Stimulated activated CD4-positive, alpha-beta T cell treated with anti-CD3 and anti-CD28 coated beads, Interleukin-4, amount 100 ng/mL, for 24 hours (primary cell): ENCODE results near the gene GAREM1.

Experiments
- DNase-seq: peaks from one replicate; pipeline ENCODE4 v3.0.0-alpha.2; 2020

The GAREM1 gene

DNA sequence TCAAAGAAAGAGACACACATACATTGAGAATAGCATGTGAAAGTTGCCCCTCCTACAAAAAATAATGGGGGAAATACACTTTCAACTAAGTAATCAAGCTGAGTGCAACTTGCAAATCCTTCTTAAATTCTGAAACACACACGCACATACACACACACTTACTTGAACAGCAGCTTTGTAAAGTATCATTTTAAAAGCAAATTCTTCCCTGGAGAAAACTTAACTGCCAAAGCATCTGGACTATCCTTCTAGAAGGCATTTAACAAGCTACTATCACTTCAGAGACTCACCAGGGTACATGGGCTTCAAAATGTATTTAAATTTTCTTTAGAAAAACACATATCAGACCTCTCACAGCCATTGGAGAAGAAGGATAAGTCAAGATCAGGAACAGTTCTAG is 15.3 kb downstream of the GAREM1 start:
- no peak for DNase-seq

DNA sequence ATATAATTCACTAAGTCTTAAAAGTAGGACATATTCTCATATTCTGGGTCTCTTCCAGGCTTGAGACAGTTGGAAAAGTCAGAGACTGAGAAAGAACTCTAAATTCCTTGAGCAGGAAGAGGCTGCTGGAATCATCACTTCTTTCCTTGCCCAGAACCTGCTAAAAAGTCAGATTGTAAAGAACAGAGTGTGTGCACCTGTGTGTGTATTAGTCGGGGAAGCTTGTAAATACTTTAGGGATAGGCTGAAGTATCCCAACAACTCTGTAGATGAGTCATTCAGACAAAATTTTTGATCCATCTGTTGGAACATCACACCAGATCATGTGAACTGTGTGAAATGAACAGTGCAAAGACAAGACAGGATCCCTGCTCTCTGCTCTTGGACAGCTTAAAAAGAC is 16.1 kb downstream of the GAREM1 start:
- DNase-seq: no peak

DNA sequence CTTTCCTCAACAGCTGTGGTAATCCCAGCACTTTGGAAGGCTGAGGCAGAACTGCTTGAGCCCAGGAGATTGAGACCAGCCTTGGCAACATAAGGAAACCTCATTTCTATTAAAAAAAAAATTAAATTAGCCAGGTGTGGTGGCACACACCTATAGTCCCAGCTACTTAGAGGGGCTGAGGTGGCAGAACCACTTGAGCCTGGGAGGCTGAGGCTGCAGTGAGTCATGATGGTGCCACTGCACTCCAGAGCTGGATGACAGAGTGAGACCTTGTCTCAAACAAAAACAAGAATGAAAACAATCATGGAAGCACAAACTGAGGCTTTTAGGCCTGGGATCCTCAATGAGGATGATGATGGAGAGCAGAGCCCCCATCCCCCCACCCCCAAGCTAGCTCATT is 19.8 kb downstream of the GAREM1 start:
- DNase-seq: no peak

DNA sequence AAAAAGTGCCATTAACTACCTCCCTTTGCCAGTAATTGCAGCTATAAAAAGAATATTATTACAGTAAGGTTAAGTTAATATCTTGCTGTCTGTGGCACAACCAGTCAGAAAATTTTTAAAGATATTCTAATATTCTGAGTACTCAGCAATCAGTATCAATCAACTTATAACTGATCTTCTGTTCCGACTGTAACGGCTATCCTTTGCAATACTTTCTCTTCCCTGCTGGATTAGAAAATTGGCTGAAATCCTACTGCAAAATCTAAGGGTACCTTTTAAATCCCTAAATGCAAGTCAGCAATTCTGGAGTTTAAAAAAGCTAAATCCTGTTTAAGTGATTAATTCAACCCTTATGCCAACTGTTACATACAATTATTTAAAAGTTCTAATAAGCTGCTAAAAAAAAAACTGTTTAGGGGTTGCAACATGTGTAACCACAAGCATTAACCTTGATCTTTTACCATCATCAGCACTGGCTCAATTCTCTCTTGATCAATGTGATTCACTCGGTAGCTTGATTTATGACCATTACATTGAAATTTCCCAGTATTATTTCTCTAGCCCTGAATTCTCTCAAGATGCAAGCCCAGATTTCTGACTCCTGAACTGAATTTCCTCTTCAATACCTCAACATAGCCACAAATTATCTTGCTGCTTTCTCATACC is 20.5 kb downstream of the GAREM1 start:
- no peak for DNase-seq

DNA sequence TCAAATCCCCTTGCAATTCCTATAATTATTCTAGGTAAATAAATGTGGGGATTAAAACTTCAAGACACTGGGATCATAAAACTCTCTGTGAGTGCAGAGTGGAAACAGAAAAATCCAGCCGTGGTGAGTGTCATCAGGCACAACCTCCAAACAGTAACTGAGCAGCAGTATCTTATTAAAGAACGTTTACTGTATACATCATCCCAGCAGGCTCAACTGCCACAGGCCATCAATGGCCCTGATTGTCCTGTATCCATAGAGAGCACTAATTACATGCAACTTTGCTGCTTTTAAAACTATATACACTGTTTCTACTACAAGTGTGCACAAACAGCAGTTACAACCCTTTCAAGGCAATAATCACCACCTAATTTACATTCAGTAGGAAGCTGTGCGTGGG is 23.9 kb downstream of the GAREM1 start:
- no peak for DNase-seq

DNA sequence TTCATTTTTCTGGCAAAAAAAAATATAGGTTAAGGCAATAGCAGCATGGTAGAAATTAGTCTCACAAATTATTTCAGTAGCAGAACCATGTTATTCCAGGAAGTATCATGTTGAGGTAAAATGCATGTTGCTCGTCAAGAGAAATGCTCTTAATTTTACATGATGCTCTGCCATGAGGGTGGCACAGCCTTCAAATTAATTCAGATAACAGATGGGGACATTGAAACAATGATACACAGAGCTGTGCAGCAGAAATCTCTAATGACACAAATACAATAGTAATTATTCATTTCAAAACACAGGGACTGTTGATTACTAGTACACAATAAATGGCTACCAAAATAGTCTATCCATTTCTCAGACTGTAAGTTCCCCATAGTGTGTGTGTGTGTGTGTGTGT is 24.8 kb downstream of the GAREM1 start:
- DNase-seq: no peak

DNA sequence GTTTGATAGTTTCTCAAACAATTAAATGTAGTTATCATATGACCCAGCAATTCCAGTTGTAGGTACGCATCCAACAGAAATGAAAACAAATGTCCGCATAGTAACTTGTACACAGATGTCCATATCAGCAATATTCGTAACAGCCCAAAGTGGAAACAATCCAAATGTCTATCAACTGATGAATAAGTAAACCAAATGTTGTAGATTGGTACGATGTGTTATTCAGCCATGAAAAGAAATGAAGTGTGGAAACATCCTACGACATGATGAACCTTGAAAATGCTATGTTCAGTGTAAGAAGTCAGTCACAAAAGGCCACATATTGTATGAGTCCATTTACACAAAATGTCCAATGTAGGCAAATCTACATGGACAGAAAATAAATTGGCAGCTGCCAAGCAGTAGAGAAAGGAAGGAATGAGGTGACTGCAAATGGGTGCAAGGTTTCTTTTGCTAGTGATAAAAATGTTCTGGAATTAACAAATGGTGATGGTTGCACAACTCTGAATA is 26.9 kb downstream of the GAREM1 start:
- no peak for DNase-seq

DNA sequence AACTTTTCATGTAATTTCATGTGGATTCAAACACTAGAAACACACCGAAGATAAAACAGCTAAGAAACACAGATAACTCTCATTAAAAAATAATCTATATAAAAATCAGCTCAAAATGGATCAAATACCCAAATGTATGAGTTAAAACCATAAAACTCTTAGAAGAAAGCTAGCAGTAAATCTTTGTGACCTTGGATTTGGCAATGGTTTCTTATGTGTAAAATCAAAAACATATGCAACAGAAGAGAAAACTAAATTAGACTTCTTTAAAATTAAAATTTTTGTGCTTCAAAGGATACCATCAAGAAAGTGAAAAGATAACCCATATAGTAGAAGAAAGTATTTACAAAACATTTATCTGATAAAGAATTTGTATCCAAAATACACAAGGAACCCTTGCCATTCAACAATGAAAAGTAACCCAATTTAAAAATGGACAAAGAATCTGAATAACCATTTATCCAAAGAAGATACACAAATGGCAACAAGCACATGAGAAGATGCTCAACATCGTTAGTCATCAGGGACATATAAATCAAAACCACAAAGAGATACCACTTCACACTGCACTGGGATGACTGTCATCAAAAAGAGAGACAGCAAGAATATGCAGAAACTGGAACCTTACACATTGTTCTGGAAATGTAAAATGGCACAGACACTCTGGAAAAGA is 27.5 kb downstream of the GAREM1 start:
- DNase-seq: no peak

DNA sequence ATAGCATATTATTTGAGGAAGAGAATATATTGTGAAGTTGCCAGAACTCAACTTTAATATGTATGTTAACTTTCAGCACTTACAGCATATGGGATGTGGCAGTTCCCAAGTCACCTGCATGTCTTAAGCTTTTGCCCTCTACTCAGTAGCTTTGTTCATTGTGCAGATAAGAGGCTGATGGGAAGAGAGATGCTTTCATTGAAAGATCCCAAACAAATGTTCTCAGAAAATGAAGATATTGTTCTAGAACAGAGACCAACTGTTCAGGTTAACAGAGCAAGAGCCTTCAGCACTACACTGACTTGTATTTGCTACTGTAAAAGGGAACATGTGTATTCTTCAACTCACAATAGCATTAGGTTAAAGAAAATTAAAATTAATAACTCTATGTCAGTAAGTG is 28.1 kb downstream of the GAREM1 start:
- no peak for DNase-seq

DNA sequence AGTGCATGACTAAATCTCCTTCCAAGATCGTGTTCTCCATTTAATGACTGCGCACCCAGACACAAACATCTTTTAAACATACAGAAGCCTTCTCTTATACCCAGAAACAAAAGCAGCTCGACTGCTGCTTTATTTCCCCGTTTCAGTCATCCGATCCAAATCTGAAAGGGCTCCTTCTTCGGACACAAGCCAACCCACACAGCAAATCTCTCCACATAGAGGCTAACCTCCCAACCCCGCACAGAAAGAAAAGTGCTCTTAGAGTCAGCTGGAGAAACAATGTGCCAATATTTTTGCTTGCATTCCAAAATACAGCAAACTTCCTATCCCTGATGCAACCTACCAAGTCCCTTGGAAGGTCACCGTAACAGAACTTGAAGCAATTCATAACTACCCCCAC is 29.1 kb downstream of the GAREM1 start:
- DNase-seq: no peak

DNA sequence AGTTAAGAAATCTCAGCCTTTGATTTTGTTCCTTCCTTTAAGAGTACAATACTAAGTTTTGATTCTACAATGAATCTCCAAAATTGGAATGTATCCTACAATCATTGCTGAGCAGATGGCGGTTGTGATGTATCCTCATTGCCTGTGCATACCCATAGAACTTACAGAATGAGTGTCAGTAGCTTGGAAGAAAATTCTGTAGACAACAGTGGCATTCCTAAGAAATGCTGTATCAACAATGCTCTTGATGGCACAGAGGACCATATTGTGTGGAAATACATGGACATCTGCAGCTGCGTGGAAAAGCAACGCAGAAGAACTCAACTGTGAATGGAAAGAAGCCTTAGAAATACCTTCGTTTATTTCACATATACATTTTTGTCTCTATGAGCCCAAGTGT is 30.2 kb downstream of the GAREM1 start:
- no peak for DNase-seq

DNA sequence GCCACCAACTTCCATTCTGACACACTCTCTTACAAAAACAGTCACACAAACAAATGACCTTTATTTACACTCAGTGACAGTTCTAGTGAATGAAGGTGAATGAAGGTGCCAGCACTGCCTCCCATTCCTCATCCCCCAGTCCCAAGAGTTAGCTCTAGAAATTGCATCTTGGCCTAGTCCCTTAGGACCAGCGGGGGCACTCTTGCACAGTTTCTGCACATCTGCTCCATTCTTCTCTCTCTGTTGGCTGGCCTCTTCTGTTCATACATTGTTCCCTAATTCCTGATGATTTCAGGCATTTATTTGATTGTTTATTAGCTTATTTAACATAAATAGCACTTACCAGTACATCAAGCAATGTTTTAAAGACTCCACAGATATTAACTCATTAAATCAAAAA is 30.9 kb downstream of the GAREM1 start:
- no peak for DNase-seq

DNA sequence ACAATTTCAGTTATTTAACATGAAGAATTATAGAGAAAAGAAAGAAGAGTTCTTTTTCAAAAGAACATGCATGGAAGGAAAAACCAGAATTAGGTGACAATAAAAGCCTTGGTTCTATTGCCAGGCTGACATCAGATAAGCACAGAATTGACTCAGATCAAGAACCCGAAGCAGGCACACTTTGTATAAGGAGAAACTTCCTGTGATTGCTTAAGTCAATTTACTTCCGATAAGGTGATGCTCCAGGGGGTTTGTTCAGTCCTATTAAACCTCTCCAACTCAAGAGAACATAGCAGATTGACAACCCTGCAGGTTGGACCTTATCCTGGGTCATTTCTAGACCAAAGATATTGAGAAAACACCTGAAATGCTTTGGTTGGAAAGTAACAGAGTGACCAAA is 31.4 kb downstream of the GAREM1 start:
- no peak for DNase-seq

DNA sequence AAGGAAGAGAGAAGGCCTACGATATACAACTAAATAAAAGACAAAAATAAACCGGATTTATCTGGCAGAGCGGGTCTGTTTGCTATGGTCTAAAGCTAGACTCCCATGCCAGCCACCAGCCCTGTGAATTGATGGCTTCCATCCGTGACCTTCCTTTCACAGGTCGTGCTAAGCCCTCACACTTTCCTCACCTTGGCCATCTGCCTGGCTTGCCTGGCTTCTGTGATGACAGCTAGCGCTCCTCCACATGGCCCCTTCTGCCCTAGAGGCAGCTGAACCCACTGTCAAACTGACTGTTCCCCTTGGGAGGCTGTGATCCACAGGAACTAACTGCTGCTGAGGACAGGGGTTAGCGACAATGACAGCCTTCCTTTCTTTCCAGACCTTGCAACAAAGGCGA is 32.5 kb downstream of the GAREM1 start:
- no peak for DNase-seq

DNA sequence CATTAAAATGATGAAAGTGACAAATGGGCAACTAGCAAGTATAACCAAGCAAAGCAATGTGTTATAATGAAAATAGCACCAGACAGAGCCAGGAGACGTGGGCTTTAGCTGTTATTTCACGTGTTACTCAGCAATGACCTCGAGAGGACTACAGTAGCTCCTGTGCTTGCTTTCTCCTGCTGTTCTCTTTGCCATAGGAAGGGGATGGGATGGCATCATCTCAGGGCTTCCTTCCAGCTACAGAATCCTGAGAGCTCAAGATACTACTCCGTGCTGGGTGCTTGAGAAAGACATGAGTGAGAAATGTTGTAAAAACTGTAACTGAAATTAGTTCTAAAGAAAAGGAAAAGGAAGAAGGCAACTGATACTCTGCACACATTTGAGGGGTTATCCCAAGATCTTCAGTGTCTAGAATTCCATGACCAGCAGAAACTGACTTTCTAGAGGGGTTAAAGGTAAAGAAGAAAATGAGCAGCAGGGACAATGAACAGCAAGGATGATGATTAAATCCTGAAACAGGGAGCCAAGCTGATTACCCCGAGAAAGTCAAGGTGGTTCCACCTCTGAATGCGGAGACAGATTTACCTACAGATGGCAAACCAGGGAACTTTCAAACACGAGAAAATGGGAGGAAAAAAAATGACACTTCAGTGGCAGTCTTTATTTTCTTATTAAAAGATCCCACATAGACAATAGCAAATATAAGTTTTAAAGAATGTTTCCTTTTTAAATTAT is 33.4 kb downstream of the GAREM1 start:
- no peak for DNase-seq

DNA sequence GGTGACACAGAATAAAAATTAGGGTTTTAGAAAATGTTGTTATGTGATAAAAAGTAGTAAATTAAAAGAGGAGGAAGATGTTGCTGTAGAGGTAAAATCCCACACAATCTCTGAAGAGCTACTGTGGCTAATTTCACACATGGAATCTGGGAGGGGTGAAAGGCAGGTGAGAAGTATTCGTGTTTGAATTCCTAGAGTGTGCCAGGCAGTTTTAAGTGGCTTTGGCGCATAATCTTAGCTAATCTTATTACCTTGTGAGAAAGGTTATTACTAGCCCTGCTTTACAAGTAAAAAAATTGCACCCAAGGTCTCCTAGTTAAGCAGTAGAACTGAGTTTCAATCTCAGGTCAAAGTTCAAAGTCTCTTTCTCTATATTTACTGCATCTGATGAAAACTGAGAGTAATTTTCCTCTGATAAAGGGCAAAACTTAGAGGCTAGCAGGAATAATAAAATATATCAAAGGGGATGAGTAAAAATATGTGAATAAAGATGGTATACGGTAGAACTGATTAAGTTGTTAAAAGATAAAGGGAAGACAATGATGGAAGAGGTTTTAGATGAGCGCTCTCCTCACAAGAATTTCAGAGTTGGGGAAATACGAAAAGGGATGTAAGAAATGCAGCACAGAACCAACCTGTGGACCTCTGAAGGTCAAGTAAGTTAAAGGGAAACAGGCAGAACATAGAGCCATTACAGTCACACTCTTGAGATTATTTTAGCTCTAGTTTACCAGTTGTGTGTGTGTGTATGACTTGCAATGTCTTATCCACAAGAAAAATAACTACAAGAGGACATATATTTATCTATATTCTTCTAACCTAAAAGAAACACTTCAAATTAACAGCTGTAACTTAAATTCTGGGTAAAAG is 34.8 kb downstream of the GAREM1 start:
- DNase-seq: no peak

DNA sequence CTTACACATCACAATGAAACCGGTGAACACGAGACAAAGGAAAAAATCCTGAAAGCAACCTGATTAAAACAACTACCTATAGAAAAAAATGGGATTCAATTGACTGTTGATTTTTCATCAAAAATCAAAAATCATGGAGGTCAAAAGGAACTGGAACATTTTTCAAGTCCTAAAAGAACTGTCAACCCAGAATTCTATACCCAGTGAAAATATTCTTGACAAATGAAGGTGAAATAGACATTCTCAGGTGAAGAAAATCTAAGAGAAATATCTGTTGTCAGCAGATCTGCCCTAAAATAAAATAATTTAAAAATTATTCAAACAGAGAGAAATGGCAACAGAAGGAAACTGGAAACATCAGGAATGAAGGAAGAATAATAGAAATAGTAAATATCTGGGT is 38.9 kb downstream of the GAREM1 start:
- DNase-seq: no peak

DNA sequence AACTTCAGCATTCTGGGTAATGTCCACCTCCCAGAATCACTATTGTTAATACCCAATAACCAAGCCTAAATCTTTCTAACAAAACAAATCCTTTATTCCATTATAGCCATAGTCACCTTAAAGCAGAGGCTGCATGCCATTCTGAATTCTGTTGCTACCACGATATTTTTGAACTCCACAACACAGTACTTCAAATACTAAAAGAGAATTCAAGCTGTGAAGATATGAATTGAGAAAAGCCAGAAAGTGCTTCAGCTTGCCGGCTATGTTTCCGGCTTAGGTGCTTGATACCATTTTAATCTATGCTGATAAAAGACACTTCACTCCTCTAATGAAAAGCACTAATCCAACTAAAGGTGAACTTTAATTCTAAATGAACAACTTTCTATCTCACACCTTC is 41.3 kb downstream of the GAREM1 start:
- no peak for DNase-seq

DNA sequence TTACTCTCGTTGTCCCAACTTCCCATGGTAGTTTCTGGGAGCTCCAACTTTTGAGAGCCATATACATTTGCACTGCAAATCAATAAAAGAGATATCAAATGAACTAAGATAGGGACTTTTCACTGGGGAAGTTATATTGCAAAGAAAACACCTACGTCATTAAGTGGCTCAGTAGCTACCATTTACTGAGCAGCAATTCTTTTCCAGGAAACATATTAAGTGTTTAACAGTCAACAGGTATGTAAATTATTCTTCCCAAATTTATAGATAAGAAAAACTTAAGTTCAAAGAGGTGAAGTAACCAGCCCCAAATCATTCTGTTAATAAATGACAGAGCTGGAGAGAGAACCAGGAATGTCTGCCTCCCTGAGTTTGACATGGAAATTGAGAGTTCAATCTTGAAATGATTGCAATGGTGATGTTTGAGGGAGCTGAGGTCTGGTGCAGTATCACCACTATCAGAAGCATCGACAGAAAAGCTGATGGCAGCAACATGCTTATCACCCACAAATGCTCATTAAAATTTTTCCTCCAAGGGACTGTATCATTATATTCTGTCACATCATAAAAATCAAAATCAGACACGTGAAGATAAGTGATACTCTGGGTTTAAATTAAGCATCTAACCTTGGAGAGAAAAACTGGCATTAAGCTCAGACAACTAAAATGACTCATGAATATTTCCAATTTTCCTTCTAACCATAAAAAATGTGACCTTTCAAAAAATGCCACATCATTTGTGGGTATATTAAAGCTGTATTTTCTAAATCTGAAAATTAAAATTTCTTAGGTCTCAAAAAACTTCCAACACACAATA is 43.4 kb downstream of the GAREM1 start:
- DNase-seq: no peak

DNA sequence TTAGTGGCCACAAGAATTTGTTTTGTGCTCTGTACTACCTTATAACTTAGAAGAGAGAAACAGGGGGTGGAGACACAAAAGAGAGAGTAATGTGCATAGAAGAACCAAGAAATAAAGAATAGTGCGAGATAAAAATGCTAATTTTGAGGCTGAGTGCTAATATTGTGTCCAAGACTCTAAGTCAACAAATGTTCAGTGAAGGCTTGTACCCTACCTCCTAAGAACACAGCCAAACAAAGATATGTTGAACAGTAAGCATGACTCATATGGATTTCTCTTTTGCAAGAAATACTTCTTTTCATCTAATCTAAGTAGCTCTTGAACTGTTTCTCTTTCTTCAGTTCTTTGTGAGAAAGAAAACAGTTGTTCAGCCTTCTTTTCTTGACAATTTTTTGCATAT is 45.2 kb downstream of the GAREM1 start:
- DNase-seq: no peak

DNA sequence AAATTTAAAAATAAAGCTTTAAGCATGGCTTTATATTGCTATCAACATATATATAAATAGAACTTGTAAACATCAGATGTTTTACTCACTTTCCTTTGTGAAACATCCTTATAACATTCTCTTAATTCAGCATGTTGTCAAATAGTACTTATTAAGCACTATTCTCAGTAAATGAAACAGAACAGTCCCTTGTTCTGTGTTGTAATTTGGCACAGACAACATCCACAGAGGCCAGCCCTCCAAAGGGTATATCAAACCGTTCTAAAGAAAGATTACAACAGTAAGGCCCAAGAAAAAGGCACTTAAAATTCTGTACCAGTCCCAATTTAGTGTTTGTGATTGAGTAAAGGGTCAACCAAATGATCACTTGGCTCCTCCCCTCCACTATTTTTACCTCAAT is 46.0 kb downstream of the GAREM1 start:
- DNase-seq: no peak
